ENCODE results near the gene TOP3B.
"Not testable (repeated sequence)": the region's sequence is repeated elsewhere in the genome, so short reads cannot be mapped to it uniquely, and the experiment has no call there.

The TOP3B gene

DNA sequence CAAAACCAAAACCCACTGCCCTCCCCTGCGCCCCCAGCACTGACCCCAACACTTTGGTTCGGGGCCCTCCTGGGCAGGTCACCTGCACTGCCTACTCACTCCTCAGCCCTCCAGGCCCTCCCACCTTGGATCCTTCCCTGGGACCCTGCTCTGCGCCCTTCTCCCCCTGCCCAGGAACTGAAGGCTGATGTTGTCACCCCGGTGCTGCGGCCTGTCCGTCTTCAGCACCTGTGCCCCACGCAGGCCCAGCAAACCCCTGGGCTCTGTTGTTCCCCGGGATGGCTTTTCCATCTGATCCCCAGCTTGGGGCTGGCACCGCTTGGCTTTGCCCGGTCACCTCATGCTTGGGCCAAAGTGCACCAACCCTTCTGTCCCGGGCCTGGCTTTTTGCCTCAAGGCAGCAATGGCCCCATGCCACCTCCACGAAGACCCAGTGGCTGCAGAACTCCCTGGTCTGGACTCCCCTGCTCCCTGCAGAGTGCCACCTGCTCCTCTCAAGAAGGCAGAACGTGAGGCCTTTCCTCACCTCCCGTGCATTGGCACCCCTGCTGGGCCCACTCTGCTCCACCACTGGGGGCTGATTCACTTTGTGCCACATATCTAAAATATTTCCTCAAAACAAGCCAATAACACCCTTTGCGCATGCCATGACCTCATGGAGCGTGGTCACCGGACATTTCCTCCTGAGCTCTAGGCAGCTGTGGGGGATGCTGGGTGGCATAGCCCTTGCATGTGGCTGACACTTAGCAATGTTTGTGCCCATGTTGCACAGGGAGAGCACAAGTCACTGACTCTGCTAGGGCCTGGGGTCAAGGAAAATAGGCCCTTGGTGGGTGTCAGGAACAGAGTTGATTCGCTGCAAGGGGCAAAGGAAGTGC, 38.8 kb downstream of the TOP3B start:
- no peak for DNase-seq

DNA sequence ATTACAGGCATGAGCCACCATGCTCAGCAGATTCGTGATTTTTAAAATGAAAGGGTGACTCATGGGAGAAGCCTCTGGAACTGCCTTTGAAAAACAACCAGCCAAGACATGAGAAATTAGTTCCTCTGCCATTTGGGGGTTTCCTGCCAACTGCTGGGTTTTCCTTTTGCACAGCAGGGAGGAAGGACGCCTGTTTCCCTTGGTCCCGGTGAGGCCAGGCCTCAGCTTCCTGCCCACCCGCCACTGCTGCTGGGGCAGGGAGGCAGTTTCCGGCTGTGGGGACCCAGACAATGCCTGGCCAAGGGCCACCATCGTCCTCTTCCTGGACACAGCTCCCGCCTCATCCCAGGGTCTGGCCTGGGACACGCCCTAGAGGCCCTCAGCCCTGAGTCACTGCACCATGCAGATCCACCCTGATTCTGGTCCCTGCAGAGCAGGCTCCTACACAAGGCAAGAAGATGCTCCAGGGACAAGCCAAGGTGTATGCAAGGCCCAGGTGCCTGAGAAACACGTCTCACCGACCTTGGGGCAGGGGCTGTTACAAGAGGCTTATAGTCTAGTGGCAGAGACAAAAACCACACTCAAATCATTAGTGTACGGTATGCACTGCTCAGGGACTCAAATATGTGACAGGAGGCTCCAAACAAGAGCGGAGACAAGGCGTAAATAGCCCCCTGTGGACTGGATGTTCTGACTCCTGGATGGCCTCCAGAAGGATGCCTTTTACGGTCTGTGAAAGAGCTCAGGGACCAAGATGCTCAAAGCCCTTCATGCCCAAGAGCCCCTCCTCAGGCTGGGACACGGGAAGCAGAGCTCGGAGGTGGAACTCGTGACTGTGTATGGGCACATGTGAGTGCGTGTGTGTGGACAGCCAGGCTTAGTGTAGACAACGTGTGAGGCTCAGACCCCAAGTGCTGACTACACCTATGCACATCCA, 39.9 kb downstream of the TOP3B start:
- DNase-seq, result no peak

GRCh38 chr22:21941921-21942320, 40.7 kb downstream of the TOP3B start:
- DNase-seq, result no peak

GRCh38 chr22:21940521-21940920, 42.1 kb downstream of the TOP3B start:
- DNase-seq, result no peak

- not testable (repeated sequence) for DNase-seq
These were observed 42.7 kb downstream of the TOP3B start for GRCh38 chr22:21939935-21940334.

DNA sequence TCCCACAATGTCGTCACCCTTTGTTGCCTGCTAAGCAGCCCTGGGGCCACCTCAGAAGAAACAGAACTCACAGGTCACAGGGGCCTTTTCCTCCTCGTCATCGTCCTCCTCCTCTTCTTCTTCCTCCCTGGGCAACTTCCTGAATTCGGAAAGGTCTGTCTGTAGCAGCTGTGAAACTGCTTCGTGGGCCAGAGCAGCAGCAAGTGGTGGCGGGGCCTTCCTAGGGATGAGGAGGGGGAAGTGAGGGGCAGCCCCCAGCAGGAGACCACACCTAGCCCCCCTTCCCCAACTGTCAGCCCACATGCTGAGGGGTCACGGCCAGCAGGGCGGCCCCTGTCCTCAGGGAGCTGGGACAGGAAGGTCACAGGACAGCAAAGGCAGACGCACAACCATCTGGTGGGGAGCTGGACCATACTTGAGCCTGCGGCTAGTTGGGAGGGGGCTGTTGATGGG, 43.1 kb downstream of the TOP3B start:
- DNase-seq, result no peak

DNA sequence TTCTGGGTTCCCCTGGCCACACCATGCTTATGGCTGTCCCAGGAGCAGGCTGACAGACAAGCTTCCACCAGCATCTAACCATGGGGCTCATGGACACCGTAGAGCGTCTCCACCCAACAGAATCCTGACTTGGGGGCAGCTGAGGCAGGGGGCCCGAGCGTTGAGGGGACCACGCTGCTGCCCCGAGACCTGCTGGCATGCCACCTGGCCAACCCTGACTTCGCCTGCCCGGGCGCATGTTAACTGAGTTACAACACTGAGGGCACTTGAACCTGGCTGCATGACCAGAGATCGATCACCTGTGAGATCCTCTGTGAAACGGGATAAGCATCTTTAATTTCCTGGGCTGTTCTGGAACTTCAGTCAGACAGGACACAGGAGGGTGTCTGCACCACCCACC, 43.7 kb downstream of the TOP3B start:
- DNase-seq, result no peak

DNA sequence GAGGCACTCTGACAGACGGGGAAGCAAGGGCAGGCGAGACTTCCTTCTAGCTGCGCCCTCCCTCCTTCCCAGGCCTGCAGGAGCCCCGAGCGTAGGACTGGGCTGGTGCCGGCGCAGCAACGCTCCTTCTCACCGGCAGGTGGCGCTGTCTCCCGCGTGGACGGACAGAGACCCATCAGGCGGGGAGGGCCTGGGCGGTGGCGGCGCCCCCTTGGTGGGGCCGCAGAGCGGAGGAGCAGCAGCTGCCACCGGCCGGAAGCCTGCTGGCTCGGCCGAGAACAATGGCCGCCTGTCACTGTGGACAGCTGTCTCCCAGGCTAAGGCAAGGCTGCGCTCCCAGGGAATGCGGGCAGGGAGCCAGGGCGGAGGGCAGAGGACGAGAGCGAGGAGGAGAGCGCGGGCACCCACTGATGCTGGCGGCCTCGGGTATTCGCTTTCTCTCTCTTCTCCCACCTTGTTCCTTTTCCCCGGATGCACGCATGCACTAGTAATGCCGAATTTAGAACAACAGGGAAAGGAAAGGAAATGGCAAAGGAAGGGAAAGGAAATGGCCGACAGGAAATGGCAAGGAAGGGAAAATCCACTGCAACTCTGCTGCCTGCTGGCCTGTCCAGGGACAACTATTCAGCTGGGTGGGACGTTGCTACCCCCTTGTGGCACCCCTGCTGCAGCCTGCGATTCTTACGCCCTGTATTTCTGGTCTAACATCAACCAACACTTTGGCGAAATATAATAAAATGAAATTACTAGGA, 44.3 kb downstream of the TOP3B start:
- peak; percentile 18 for DNase-seq

DNA sequence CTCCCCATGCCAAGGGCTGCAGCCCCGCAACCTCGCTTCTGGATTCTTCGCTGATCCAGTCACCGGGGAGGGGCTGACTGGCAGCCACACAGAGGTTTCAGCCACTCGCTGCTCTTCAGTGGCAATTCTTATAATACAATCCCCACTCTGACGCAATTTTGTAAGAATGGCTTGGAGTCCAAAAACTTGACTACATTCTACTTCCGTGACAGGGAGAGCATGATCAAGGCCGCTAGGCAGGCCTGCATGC, 44.8 kb downstream of the TOP3B start:
- DNase-seq, result no peak

DNA sequence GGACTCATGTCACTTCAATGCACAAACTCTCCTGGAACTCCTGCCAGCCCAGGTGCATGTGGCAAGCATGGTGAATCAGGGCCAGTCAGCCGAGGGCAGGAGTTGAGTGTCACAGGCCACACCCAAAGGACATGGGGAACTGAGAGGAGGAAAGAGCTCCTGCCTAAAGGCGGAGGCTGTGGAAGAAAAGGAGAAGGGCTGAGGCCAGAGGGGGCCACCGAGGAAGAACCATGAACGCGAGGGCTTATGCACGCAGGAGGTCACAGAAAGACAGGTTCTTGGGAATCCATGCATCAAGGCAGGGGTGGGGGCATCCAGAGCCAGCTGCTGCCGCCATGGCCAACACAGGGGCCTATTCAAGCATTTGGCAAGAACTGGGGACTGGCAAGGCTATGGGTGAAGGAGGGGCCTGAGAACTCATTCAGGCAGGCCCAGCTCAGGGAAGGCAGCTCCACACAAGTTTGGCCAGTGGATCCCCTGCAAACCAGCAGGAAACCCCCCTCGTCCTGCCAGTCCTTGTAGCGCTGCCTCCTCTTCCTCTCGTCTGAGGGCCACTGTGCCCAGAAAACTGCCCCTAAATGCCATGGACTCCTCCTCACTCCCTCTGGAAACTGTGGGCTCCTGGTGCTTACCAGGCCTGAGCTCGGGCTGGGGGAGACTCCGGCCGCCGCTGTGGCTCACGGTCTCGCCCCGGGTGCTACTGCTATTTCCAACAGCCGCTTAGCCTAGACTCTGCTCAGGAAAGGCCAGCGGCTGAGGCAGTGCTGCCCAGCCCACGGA, 45.4 kb downstream of the TOP3B start:
- no peak for DNase-seq

DNA sequence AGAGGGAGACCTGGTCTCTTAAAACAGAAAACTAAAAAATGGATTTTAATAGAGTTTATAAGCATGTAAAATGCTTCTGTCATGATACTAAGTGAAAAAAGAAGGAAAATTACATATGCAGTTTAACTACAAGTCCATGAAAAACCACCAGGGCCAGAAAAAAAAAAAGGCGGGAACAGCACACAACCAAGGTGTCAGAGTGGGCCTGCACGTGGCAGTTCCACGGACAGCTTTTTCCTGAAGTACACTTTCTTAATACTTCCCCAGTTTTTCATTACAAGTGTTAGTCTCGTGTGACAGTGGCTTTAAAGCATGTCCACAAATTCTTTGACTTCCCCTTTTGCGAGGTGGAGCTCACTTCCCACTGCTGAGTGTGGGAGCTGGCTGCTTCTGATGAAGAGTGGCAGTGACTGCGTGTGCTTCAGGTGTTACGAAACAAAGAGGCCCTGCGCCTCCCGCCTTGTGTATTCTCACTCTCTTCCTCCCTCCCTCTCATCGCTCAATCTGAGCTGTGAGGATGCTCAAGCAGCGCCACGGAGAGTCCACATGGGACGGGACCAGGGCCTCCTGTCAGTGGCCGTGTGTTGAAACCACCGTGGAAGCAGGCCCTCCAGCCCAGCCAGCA, 46.3 kb downstream of the TOP3B start:
- DNase-seq, result no peak

DNA sequence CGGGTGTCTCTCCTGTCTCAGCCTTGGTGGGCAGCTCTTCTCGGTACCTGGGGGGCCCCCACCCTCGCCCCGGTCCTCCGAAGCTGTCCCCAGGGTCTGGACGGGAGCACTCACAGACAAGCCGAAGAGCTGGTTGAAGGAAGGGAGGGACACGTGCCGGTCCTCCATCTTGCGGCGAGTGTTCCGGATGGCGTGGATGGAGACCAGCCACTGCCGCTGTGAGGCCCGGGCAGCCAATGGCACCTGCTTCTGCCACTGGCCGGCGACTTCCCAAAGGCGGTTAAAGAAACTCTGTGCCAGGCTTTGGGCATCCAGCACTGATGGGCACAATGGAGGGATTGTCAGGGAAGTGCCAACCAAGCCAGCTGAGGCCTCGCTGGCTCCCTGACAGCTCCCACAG, 48.7 kb downstream of the TOP3B start:
- no peak for DNase-seq

DNA sequence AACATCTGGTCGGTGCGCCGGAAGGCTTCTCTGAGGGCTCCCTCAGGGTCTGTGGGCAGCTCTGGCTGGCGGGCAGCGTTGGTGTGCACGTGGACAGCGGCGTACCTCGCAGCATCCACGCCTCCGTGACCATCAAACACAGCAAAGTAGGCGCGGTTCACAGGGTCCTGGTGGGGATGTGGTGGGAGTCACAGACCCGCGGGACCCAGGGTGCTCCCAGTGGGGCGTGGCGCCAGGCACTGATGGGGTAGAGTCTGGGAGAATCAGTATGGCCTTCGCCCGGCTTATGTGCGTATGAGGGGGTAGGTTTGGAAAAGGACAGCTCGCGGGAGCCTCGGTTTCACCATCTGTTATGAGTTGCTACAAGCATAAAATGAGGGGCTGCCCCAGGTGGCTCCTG, 49.2 kb downstream of the TOP3B start:
- DNase-seq, result no peak

- no peak for DNase-seq
These were observed 50.2 kb downstream of the TOP3B start for GRCh38 chr22:21932347-21932746.

DNA sequence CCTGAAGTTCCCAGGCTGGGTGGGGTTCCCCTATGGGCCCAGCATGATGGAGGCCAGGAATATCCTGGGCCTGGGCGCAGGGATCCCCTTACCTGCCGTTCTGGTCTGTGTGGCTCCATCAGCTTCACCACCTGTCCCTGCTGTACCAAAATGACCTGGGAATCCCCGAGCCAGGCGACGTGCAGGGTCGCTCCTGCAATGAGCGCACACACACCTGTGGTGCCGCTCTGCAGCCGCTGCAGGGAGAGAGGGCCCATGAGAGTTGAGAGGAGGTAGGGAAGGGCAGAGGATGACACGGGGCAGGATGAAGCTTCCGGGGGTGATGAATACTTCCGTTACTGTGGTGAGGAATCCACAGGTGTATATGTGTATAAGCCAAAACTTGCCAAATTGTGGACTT, 51.5 kb downstream of the TOP3B start:
- DNase-seq, result no peak

GRCh38 chr22:21929253-21929652, 53.3 kb downstream of the TOP3B start:
- DNase-seq, result no peak

DNA sequence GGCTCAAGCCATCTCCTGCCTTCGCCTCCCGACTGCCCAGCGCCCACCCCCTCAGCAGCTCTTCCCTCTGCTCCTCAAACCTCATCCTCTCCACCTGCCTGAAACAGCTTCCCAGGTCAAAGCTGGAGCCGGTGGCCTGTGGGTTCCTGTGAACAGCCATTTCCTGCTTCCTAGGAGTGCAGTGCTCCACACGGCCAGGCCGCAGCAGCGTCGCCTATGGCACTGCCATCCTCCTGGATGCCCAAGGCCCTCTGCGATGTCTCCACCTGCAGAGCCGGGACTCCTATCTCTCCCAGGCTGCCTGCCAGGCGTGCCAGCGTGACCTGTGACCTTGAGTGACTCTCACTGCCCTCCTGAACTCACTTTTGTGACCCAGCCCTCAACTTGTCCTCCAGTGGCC, 54.5 kb downstream of the TOP3B start:
- DNase-seq, result no peak

DNA sequence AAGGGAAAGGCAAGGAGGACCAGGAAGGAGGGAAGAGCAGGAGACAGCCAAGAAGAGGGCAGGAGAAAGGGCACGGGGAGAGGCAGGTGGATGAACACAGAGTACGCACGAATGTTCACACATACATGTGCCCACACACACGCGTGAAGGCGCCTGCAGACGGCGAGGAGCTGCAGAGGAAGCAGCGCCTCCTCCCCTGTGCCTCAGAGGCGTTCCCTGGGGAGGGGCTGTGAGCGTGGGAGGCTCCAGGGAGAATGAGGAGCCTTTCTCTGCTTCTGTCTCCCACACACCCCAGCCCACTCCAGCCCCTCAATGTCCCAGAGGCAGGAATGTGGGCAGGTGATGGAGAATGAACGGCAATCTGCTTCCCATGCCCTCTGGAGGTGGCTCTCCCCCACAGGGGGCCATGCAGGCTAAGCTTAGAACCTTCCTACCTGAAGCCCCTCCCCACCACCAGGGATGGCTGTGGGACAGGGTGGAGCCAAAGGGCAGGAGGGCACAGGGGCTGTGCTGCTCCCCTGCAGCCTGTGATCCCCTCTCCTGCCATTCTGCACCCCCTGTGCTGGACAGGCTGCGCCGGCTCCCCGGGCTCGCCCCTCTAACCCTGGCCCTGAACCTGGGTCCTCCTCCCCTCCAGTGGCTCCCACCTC, 55.3 kb downstream of the TOP3B start:
- no peak for DNase-seq

- no peak for DNase-seq
These were observed 55.9 kb downstream of the TOP3B start for GRCh38 chr22:21926728-21927127.

GRCh38 chr22:21923163-21923561, 59.4 kb downstream of the TOP3B start:
- no peak for DNase-seq

DNA sequence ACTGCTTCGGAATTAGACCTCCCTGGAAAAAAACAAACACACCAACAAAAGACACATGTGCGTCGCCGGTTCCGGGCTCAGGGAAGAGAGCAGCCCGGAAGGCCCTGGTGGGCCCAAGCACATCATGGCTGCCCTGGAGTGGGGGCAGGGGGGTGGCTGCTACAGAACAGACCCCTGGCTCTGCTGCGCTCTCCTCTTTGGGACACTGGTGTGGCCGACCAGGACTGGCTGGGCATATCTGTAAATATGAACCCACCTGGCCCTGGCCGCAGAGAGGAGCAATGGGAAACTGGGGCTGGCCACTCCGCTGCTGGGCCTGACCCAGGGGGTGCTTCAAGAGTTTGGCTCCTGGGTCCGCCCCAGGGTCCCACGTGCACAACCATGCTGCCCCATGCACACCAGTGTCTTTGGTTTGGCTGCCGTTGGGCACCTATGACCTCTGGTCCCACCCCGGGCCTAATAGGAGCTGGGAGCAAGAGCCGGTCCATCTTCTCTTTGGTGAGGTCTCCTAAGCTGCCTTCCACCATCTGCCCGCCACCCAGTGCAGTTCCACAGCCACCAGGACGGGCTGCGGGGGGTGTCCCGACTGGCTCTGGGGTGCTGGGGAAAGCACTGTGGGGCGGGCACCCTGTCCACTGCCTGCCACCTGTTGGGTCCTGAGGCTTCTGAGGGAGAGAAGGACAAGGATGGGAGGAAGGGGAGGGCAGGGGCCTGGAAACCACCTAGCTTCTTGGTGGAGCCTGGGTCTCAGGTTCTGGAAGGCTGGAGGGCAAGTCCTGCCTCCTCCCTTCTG, 60.0 kb downstream of the TOP3B start:
- no peak for DNase-seq
